HG03196 (cell line): ENCODE measurements around the gene QSOX2.

Experiments used
- ATAC-seq: cut with Tn5 transposase; IDR thresholded peaks from one replicate; pipeline ENCODE4 v1.9.1; 2021; ENCODE audit not compliant: unreplicated experiment

The QSOX2 gene

GRCh38 chr9:136265561-136266355 is 20.1 kb upstream of the QSOX2 start:
- no peak for ATAC-seq

GRCh38 chr9:136264441-136265405 is 19.1 kb upstream of the QSOX2 start:
- ATAC-seq, result no peak

GRCh38 chr9:136264031-136264430 is 18.4 kb upstream of the QSOX2 start:
- ATAC-seq, result no peak

- ATAC-seq, result no peak
These were observed 17.1 kb upstream of the QSOX2 start for GRCh38 chr9:136262671-136263178.

DNA sequence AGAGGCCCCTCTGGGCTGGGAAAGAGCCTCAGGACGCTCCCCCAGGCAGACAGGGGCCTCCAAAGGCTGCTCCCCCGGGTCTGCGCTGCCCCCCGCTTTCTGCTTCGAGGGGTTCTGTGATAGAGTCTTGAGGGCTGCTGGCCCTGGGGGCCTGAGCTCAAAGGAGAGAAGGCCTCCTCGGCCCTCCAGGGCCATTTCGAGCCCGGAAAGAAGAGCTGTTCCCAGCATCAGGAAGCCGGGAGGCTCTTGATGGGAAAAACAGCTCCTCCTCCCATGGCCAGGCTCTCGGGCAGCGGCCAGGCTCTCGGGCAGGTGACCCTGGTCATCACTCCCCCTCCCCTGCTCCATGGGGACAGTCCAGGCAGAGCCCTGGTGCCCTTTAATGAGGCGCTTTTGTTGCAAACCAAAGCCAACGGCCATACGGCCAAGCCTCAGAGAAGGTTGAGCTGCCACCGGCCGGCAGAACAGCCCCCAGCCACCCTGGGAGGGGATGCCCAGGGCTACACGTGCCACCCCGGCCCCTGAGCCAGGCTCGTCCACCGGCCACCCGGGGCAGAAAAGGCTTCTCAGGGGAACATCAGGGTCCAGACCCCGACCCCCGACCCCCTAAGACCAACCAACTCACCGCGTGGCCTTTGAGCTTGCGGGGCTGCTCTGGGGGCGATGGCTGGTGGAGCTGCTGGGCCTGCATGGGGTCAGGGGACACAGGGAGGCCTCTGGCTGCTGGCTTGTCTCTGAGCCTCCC is 16.2 kb upstream of the QSOX2 start:
- no peak for ATAC-seq

DNA sequence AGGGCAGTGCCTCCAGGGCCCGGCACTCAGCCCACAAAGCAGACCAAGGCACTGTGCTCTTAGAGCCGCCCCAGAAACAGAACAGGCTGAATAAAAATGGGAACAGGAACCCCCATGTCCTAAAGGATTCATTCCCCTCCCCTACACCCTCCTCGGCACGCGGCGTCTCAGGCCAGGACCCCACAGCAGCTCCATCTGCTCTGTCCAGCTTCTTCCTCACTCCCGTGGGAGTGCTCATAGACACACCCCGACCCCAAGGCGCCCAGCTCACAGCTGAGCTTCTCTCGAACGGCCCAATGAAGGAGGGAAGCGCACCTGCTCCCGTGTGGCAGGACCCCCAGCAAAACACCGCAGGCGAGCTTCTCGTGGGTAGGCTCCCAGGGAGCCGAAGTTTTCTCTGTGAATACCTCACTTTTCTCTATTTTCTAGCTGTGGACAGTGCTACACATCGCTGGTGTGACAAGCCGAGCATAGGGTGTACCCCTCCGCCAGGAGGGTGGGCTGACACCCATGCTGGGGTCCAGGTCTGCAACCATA is 15.4 kb upstream of the QSOX2 start:
- no peak for ATAC-seq

DNA sequence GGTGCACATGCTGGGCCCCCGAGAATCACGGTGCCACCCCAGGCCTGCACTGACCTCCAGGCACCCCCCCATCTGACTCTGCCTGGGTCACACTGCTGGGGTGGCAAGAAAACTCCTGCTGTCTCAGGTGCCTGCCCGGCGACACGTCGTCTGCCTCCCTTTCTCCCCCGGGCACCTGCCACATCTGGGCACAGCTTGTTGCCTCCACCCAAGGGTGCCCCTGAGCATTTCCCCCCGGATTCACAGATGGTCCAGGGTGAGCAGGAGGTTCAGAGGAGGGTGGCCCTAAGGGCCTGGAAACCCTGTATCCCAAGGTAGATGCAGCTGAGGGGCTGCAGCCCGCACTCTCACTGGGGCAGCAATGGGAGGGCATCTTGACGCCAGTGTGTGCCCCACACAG is 14.9 kb upstream of the QSOX2 start:
- no peak for ATAC-seq

DNA sequence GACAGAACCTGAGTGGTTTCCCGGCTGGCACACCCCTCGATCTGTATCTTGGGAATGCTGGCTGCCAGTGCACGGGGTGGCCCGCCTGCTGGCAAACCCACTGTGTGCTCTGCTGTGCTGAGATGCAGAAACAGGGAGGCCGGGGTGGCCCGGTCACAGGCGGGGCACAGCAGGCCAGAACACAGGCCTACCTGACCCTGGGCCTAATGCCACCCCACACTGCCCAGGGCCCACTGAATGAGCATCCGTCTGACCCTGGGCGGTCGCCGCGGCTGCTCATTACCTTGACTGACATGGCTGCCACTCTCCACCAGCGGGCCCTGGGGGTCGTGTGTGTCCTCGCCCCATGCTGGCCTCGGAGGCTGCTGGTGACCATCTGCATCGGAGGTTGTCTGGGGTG is 14.2 kb upstream of the QSOX2 start:
- ATAC-seq, result no peak

DNA sequence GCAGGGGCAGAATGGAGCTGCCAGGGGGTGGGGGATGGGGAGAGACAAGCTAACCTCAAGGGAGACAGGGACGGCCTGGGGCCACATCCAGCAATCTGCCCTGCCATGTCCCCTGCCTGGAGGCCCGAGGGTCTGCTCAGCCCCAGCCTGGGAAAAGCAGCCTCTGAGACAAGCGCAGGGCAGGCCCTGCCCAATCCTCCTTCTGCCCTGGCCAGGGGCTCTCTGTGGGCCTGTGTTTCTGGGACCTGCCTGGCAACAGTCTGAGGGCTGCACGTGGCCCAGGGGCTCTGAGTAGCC is 13.9 kb upstream of the QSOX2 start:
- no peak for ATAC-seq

GRCh38 chr9:136258786-136259516 is 13.3 kb upstream of the QSOX2 start:
- ATAC-seq, result no peak

DNA sequence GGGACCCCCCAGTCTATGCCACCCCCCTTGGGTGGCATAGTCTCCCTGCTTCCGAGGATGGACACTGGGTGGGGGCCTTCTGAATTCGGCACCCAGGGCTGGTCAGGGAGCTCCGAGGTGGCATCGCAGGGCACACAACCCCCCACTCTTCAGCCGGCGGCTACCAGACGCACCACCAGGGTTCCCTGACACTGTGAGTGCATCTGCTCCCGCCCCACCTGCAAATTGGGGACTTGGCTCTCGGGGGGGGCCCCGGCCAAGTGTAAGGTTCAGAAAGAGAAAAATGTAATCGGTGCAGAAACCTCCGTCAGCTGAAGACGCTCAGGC is 12.7 kb upstream of the QSOX2 start:
- ATAC-seq, result no peak

- no peak for ATAC-seq
These were observed 12.0 kb upstream of the QSOX2 start for GRCh38 chr9:136257381-136258298.

- no peak for ATAC-seq
These were observed 10.6 kb upstream of the QSOX2 start for GRCh38 chr9:136255896-136256890.

DNA sequence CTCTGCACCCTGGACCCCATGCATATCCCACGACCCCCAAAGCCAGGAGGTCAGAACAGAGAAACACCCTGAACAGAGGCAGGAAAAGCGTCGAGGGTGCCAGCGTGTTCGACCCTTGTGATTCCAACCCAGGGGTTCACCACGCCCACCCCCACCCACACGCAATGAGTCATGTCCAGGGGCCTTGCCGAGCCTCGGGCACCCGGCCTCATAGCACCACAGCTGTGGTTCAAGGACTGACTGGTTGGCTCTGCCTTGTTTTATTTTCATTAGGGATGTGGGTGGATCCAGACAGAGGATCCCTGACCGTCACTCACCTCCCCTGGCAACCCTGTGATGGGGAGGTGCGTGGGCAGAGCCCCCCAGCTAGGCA is 9.5 kb upstream of the QSOX2 start:
- ATAC-seq, result no peak

- no peak for ATAC-seq
These were observed 9.0 kb upstream of the QSOX2 start for GRCh38 chr9:136254381-136255165.

DNA sequence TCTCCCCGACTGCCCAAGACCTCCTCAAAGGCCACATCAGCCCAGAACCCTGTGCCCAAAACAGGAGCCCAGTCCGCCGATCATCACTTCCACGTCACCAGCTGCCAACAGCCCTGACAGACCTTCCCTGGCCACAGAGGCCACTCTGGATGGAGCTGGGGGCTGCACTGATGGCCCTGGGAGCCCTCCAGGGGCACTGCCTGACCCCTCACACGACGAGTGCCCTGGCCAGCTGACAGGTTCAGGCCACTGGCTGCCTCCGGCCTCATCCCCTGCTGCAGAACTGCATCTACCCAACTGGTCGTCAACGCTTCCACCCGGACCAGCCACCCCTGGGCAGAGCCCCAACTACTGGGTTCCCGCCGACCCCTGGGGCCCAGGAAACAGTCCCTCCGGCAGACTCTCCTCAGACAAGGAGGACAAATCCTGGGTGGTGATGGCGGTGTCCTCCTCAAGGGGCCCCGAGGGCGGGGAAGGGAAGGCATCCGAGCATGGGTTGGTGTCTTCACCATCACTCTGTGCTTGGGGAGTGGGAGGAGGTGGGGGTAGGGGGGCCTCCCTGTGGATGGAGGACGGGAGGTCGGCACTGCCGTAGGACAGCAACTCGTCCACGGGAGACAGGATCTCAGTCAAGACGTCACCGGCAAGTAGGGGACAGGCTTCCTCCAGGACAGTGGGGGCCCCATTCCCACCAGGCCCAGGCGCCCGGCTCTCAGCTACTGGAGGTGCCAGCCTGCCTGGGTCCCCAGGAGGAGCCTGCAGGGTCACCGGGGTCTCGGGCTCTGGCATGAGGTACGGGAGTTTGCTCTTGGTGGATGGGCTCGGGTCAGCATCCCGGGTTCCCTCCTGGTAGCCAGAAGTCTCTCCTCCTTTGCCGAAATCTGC is 7.9 kb upstream of the QSOX2 start:
- no peak for ATAC-seq

DNA sequence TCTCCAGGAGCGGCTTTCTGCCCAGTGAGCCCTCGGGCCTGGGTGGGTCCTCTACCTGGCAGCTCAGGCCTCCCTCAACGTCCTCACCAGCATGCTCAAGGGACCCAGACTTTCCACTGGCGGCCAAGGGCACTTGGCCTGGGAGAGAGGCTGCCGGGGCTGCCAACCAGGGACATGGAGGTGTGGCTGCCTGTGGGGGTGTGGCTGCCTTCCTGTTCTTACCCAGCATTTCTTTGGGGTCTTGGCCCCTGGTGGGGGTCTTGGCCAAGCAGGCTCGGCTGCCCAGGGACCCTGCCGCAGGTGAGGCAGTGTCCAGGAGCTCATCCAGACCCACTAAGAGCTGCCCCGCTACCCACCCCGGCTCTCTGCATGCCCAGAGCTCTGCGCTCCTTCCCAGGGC is 7.2 kb upstream of the QSOX2 start:
- ATAC-seq, result no peak
